ENCODE measurements around the gene CLDN11.

CLDN11 gene

GRCh38 chr3:170397685-170398084 is 21.0 kb upstream of the CLDN11 start:
- no peak for DNase-seq (ENCODE audit: extremely low read depth, low read depth)
- no peak for TF ChIP-seq CTCF (IDR thresholded peaks at IDR 0.05; ENCODE audit: low read depth, low read length)

GRCh38 chr3:170405101-170405500 is 13.6 kb upstream of the CLDN11 start:
- TF ChIP-seq CTCF (IDR thresholded peaks at IDR 0.05; ENCODE audit: low read depth, low read length): no peak
- DNase-seq (ENCODE audit: extremely low read depth, low read depth): no peak

- peak; percentile 71 for TF ChIP-seq CTCF (IDR thresholded peaks at IDR 0.05; ENCODE audit: low read depth, low read length)
- no peak for DNase-seq (ENCODE audit: extremely low read depth, low read depth)
Measured at GRCh38 chr3:170410428-170411029, 8.1 kb upstream of the CLDN11 start.

GRCh38 chr3:170413291-170413690 is 5.4 kb upstream of the CLDN11 start:
- no peak for DNase-seq (ENCODE audit: extremely low read depth, low read depth)
- no peak for TF ChIP-seq CTCF (IDR thresholded peaks at IDR 0.05; ENCODE audit: low read depth, low read length)

DNA sequence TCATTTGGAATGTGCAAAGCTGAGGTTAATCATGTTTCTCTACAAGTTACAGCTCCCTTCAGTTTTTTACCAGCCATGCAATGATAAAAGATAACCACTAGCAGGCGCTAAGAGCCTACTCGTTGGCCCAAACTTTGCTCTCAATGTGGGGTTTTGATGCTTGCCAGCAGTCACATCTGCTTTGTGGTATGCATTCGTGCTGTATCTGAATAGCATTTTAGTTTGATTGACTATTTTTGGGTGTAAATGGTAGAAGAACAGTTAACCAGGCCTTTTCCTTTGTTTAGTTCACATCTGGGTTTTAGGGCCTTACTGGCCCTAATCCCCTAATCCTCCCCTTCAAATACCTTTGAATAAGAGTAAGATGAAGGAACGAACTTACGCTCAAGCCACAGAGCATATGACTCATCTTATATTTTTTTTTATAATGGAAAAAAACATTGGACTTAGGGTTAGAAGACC is 4.4 kb upstream of the CLDN11 start:
- peak; percentile 97 for TF ChIP-seq CTCF (IDR thresholded peaks at IDR 0.05; ENCODE audit: low read depth, low read length)
- peak; percentile 95 for DNase-seq (ENCODE audit: extremely low read depth, low read depth)

DNA sequence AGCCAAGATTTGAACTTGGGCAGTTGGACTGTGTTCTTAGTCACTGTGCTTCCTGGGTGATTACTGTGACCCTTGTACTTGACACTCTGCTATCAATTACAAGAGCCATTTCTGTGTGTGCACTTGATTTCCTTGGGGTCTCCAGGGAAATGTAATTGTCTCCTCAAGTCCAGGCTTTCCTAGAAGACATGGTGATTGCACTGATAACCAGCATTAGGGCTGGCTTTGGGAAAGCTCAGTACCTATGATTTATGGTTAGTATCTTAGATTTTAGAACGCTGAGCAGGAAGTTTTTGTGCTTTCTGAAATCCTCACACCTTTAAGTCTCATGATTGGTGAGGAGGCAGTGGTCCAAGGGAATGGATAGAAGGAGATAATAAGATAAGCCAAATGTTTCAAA is 1.6 kb upstream of the CLDN11 start:
- no peak for TF ChIP-seq CTCF (IDR thresholded peaks at IDR 0.05; ENCODE audit: low read depth, low read length)
- no peak for DNase-seq (ENCODE audit: extremely low read depth, low read depth)

GRCh38 chr3:170419557-170420087 is 954 bp downstream of the CLDN11 start:
- no peak for TF ChIP-seq CTCF (IDR thresholded peaks at IDR 0.05; ENCODE audit: low read depth, low read length)
- no peak for DNase-seq (ENCODE audit: extremely low read depth, low read depth)
